Measurements from ENCODE around the gene PAQR6.
A peak's percentile ranks its signal among the peaks of the same experiment; 100 is the strongest.

PAQR6 gene

GRCh38 chr1:156263288-156263655, 15.4 kb upstream of the PAQR6 start:
- no peak overlapping the region for H3K27ac ChIP-seq
- no peak for TF ChIP-seq ZFX (IDR thresholded peaks at IDR 0.05; ENCODE audit: borderline replicate concordance)
- TF ChIP-seq CTCF (IDR thresholded peaks at IDR 0.05) = no peak

- TF ChIP-seq ZFX (IDR thresholded peaks at IDR 0.05; ENCODE audit: borderline replicate concordance) (no peak), CTCF (IDR thresholded peaks at IDR 0.05) (no peak)
- H3K27ac ChIP-seq = no peak overlapping the region
These were observed 14.8 kb upstream of the PAQR6 start for GRCh38 chr1:156262461-156263287.

- no peak overlapping the region for H3K27ac ChIP-seq
- TF ChIP-seq ZFX (IDR thresholded peaks at IDR 0.05; ENCODE audit: borderline replicate concordance) (no peak), CTCF (IDR thresholded peaks at IDR 0.05) (no peak)
These were observed 13.0 kb upstream of the PAQR6 start for GRCh38 chr1:156260896-156261295.

- H3K27ac ChIP-seq = no peak overlapping the region
- TF ChIP-seq CTCF (IDR thresholded peaks at IDR 0.05) (peak; percentile 20; the same call in 1 of the 2 replicates), ZFX (IDR thresholded peaks at IDR 0.05; ENCODE audit: borderline replicate concordance) (no peak)
These were observed 11.9 kb upstream of the PAQR6 start for GRCh38 chr1:156259805-156260204.

- TF ChIP-seq ZFX (IDR thresholded peaks at IDR 0.05; ENCODE audit: borderline replicate concordance) (no peak), CTCF (IDR thresholded peaks at IDR 0.05) (no peak)
- no peak overlapping the region for H3K27ac ChIP-seq
These were observed 11.0 kb upstream of the PAQR6 start for GRCh38 chr1:156258859-156259258.

- H3K27ac ChIP-seq = no peak overlapping the region
- TF ChIP-seq CTCF (IDR thresholded peaks at IDR 0.05) (no peak), ZFX (IDR thresholded peaks at IDR 0.05; ENCODE audit: borderline replicate concordance) (no peak)
These were observed 9.9 kb upstream of the PAQR6 start for GRCh38 chr1:156257711-156258110.

GRCh38 chr1:156253634-156254033, 5.8 kb upstream of the PAQR6 start:
- TF ChIP-seq ZFX (IDR thresholded peaks at IDR 0.05; ENCODE audit: borderline replicate concordance) = no peak
- no peak for TF ChIP-seq CTCF (IDR thresholded peaks at IDR 0.05)
- no peak overlapping the region for H3K27ac ChIP-seq

All from 22Rv1 (cell line).